PFSK-1 (cell line): ENCODE results near the gene ATP2B2.

Source experiments
- FOXP2 ChIP-seq: optimal IDR thresholded peaks from 2 replicates; pipeline ENCODE3; 2011; ENCODE audit warnings: borderline replicate concordance, control low read depth, inconsistent platforms; ENCODE audit not compliant: insufficient read depth; ENCODE audit errors: extremely low read length, extremely low read depth
- POLR2AphosphoS5 ChIP-seq: IDR thresholded peaks from 2 replicates; pipeline ENCODE4 v1.6.1; 2012; ENCODE audit warnings: low read depth, mild to moderate bottlenecking, control low read depth, low read length, moderate library complexity
- SIN3A ChIP-seq: IDR thresholded peaks from 2 replicates; pipeline ENCODE4 v1.6.1; 2012; ENCODE audit warnings: mild to moderate bottlenecking, low read length, moderate library complexity, borderline replicate concordance; ENCODE audit not compliant: insufficient read depth
- TAF1 ChIP-seq: IDR thresholded peaks from 2 replicates; pipeline ENCODE4 v1.6.1; 2012; ENCODE audit warnings: low read length, control low read depth, borderline replicate concordance; ENCODE audit not compliant: insufficient read depth
- TF ChIP-seq, protein P1 (sequence below), 2 experiments: IDR thresholded peaks; 2 replicates each; pipeline versions ENCODE4 v1.6.1 to v1.8.0; 2011 to 2012; ENCODE audit warnings: low read depth in 2 of 2, low read length in 2 of 2, control low read depth in 1 of 2, inconsistent platforms in 1 of 2, mild to moderate bottlenecking in 1 of 2, moderate library complexity in 1 of 2; ENCODE audit not compliant: insufficient read depth in 1 of 2

Gene ATP2B2

GRCh38 chr3:10468613-10469354 is 36.6 kb downstream of the ATP2B2 start:
- TF ChIP-seq FOXP2, result no peak
- TF ChIP-seq POLR2AphosphoS5, result no peak
- TF ChIP-seq, protein P1, sequence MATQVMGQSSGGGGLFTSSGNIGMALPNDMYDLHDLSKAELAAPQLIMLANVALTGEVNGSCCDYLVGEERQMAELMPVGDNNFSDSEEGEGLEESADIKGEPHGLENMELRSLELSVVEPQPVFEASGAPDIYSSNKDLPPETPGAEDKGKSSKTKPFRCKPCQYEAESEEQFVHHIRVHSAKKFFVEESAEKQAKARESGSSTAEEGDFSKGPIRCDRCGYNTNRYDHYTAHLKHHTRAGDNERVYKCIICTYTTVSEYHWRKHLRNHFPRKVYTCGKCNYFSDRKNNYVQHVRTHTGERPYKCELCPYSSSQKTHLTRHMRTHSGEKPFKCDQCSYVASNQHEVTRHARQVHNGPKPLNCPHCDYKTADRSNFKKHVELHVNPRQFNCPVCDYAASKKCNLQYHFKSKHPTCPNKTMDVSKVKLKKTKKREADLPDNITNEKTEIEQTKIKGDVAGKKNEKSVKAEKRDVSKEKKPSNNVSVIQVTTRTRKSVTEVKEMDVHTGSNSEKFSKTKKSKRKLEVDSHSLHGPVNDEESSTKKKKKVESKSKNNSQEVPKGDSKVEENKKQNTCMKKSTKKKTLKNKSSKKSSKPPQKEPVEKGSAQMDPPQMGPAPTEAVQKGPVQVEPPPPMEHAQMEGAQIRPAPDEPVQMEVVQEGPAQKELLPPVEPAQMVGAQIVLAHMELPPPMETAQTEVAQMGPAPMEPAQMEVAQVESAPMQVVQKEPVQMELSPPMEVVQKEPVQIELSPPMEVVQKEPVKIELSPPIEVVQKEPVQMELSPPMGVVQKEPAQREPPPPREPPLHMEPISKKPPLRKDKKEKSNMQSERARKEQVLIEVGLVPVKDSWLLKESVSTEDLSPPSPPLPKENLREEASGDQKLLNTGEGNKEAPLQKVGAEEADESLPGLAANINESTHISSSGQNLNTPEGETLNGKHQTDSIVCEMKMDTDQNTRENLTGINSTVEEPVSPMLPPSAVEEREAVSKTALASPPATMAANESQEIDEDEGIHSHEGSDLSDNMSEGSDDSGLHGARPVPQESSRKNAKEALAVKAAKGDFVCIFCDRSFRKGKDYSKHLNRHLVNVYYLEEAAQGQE (IDR thresholded peaks at IDR 0.05; ENCODE audit: insufficient read depth in 1 of 2, low read depth in 2 of 2, low read length in 2 of 2), result no peak
- TF ChIP-seq SIN3A, result no peak
- TF ChIP-seq TAF1, result no peak

- no peak for TF ChIP-seq FOXP2
- TF ChIP-seq, protein P1 (IDR thresholded peaks at IDR 0.05; ENCODE audit: insufficient read depth in 1 of 2, low read depth in 2 of 2, low read length in 2 of 2), result no peak
- TF ChIP-seq SIN3A, result no peak
- no peak for TF ChIP-seq POLR2AphosphoS5
- no peak for TF ChIP-seq TAF1
Observed at GRCh38 chr3:10467904-10468612, 37.3 kb downstream of the ATP2B2 start.

- no peak for TF ChIP-seq FOXP2
- no peak for TF ChIP-seq SIN3A
- TF ChIP-seq, protein P1 (IDR thresholded peaks at IDR 0.05; ENCODE audit: insufficient read depth in 1 of 2, low read depth in 2 of 2, low read length in 2 of 2), result no peak
- TF ChIP-seq POLR2AphosphoS5, result no peak
- TF ChIP-seq TAF1, result no peak
Observed at GRCh38 chr3:10467204-10467603, 38.2 kb downstream of the ATP2B2 start.

DNA sequence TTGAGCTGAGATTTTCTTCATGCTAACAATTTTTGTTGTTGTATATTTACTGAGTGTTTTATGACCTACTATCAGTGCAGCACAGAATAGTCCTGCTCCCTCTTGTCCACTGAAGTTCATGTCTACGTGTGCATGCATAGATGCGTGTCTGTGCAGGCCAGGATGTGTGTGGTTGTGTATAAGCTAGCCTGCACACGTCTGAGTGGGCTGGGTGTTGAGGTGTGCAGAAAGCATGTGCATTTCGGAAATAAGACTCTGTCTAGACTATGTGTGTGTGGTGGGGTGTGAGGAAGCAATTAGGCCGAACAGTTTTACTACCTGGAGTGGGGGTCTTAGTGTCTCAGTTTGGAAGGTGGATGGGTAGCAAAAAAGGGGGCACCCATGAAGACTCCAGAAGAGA is 39.2 kb downstream of the ATP2B2 start:
- TF ChIP-seq SIN3A (no peak), TAF1 (no peak), FOXP2 (no peak)
- TF ChIP-seq, protein P1 (IDR thresholded peaks at IDR 0.05; ENCODE audit: insufficient read depth in 1 of 2, low read depth in 2 of 2, low read length in 2 of 2), result no peak
